ENCODE results near the gene NEB.
A peak's percentile ranks its signal among the peaks of the same experiment; 100 is the strongest.

Gene NEB

GRCh38 chr2:151525821-151526373, 208.4 kb downstream of the NEB start:
- H3K4me3 ChIP-seq (ENCODE audit: low read depth, low read length) = no peak overlapping the region
- no peak for DNase-seq (ENCODE audit: low read depth)
- TF ChIP-seq, protein P1, sequence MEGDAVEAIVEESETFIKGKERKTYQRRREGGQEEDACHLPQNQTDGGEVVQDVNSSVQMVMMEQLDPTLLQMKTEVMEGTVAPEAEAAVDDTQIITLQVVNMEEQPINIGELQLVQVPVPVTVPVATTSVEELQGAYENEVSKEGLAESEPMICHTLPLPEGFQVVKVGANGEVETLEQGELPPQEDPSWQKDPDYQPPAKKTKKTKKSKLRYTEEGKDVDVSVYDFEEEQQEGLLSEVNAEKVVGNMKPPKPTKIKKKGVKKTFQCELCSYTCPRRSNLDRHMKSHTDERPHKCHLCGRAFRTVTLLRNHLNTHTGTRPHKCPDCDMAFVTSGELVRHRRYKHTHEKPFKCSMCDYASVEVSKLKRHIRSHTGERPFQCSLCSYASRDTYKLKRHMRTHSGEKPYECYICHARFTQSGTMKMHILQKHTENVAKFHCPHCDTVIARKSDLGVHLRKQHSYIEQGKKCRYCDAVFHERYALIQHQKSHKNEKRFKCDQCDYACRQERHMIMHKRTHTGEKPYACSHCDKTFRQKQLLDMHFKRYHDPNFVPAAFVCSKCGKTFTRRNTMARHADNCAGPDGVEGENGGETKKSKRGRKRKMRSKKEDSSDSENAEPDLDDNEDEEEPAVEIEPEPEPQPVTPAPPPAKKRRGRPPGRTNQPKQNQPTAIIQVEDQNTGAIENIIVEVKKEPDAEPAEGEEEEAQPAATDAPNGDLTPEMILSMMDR (conservative IDR thresholded peaks at IDR 0.05; ENCODE audit: low read depth, low read length) = no peak

DNA sequence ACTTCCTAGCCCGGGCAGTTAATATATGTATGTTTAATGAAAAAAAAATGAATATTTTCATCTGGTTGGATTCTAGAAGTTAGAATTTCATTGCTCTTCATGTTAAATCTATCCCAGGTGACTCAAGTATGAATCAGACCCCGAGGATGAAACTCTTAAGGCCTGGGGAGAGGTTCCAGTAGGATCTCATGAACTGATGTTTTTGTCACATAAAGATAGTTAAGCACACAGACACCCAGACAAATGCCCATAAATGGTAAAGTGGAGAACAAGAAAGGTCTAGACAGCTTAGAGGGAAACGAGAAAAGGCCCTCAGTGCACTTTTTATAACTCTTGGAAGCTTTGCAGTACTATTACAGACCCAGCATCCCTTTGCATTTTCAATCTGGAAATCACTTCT, 210.4 kb downstream of the NEB start:
- TF ChIP-seq, protein P1 (conservative IDR thresholded peaks at IDR 0.05; ENCODE audit: low read depth, low read length) = no peak
- H3K4me3 ChIP-seq (ENCODE audit: low read depth, low read length) = no peak overlapping the region
- DNase-seq (ENCODE audit: low read depth) = no peak

DNA sequence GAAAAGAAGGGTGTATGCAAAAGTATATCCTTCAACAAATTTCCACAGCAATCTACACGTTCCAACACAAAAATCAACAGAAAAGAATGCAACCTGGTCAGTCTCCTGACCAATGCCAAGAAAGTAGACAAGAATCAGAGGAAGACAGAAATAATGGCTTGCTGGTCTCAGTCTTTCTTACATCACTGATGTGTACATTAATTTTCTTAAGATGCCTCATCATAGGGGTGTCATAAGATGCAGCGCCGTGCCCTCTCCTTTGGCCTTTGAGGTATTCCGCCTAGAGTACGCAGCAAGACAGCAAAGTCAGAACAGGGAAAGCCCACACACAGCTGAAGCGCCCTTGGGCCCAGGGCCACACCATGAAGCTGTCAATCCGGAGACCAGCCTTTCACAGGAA, 211.7 kb downstream of the NEB start:
- H3K4me3 ChIP-seq (ENCODE audit: low read depth, low read length) = no peak overlapping the region
- TF ChIP-seq, protein P1 (conservative IDR thresholded peaks at IDR 0.05; ENCODE audit: low read depth, low read length) = no peak
- no peak for DNase-seq (ENCODE audit: low read depth)

DNA sequence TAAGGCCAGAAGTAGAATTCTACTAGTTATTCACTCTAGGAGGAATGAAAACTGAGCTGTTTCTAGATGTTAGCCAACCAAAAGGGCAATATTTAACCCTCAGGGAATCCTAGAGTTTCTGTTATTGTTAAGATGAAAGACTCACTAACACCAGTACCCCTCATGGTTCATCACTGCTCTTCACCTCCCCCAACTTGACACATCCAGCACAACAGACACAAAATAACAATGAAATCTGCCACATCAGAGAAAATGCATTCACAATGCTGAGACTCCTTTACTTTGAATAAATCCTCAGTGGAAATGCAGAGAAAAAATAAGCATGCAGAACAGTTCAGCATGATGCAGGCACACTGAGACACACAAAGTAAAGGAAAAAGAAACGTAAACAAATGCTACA, 213.3 kb downstream of the NEB start:
- no peak overlapping the region for H3K4me3 ChIP-seq (ENCODE audit: low read depth, low read length)
- TF ChIP-seq, protein P1 (conservative IDR thresholded peaks at IDR 0.05; ENCODE audit: low read depth, low read length) = no peak
- DNase-seq (ENCODE audit: low read depth) = peak; percentile 16

DNA sequence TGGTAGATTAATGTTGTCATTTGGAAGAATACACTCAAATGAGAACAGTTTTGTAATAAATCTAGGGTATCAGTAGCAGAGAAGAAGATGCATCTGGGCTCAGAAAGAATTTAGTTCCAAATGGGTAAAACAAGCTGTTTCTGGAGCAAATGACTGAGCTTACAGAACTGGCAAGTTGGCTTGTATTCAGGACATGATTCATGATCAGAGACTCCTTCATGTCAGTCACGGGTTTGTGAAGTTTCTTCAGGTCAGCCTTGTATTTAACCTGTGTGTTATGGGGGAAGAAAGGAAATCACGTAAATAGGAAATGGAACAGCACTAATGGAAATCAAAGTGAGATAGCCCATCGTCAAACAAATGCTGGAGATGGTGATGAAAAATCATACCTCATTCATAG, 215.5 kb downstream of the NEB start:
- no peak overlapping the region for H3K4me3 ChIP-seq (ENCODE audit: low read depth, low read length)
- TF ChIP-seq, protein P1 (conservative IDR thresholded peaks at IDR 0.05; ENCODE audit: low read depth, low read length) = no peak
- peak; percentile 73 for DNase-seq (ENCODE audit: low read depth)

DNA sequence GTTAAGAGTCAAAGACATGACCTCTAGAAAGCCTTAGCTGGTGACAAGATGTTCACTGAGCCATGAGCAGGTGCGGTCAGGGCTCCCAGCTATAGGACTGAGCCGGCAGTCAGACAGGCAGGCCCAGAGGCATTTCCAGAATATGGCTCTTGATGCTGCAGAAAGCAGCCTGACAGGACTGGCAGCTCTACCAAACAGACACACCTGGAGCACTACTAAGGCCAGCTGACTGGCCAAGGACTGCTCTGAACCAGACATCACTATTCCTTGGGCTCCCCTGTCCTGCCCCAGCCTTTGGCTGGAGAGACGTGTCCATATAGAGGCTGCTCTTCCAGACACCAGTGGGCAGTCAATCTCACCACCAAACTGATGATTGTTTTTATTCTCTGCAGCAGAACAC, 225.8 kb downstream of the NEB start:
- H3K4me3 ChIP-seq (ENCODE audit: low read depth, low read length) = no peak overlapping the region
- TF ChIP-seq, protein P1 (conservative IDR thresholded peaks at IDR 0.05; ENCODE audit: low read depth, low read length) = no peak
- DNase-seq (ENCODE audit: low read depth) = no peak

DNA sequence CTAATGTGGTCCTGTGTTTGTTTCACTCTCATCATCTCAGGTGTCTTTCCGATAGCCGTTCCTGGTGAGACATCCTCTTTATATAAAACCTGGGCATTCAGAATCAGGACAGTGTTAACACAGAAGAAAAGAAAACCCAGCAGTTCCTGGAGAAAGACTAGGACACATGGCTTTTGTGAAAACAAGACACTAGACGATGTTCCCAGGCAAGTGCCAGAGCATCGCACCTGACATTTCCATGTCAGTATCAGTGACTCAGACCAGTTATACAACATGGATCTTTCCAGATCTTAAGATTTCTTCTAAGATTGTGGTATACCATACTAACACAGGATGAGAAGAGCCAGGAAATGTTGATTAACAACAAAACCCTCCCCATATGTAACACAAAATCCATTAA, 228.1 kb downstream of the NEB start:
- TF ChIP-seq, protein P1 (conservative IDR thresholded peaks at IDR 0.05; ENCODE audit: low read depth, low read length) = no peak
- H3K4me3 ChIP-seq (ENCODE audit: low read depth, low read length) = no peak overlapping the region
- no peak for DNase-seq (ENCODE audit: low read depth)

Data from choroid plexus epithelial cell (primary cell).